LNCAP (cell line): Measurements from ENCODE around the gene LRG1.

Experiments
- CTCF ChIP-seq: fragments of 450-650 bp; IDR thresholded peaks from 2 replicates; pipeline ENCODE4 v1.5.1; 2017; ENCODE audit warnings: mild to moderate bottlenecking

LRG1 gene

GRCh38 chr19:4492337-4493103 lies 47.3 kb downstream of the LRG1 start:
- no peak for TF ChIP-seq CTCF

GRCh38 chr19:4491446-4491845 lies 48.4 kb downstream of the LRG1 start:
- TF ChIP-seq CTCF: no peak

GRCh38 chr19:4488496-4488895 lies 51.3 kb downstream of the LRG1 start:
- no peak for TF ChIP-seq CTCF

GRCh38 chr19:4487572-4487971 lies 52.3 kb downstream of the LRG1 start:
- TF ChIP-seq CTCF: no peak
